Nephron (organoid): ENCODE measurements around the gene MTHFD1L.

Experiments used
- H3K27ac Mint-ChIP-seq, 3 experiments: 2 replicates each; pipeline ENCODE4 v1.8.0; 2020; ENCODE audit warnings: mixed read lengths in 3 of 3, mild to moderate bottlenecking in 2 of 3, moderate library complexity in 1 of 3
- H3K27me3 Mint-ChIP-seq: 2 replicates; pipeline ENCODE4 v1.8.0; 2021; ENCODE audit warnings: low read depth, mild to moderate bottlenecking, moderate library complexity, mixed read lengths
- H3K36me3 Mint-ChIP-seq: 2 replicates; pipeline ENCODE4 v1.8.0; 2020; ENCODE audit warnings: low read depth, mixed read lengths
- H3K4me1 Mint-ChIP-seq: 2 replicates; pipeline ENCODE4 v1.8.0; 2020; ENCODE audit warnings: mixed read lengths
- H3K4me3 Mint-ChIP-seq, 3 experiments: 2 replicates each; pipeline ENCODE4 v1.8.0; 2020; ENCODE audit warnings: mild to moderate bottlenecking in 3 of 3, mixed read lengths in 3 of 3, moderate library complexity in 2 of 3
- H3K9me3 Mint-ChIP-seq: 2 replicates; pipeline ENCODE4 v1.8.0; 2020; ENCODE audit warnings: mixed read lengths
- CTCF ChIP-seq, 3 experiments: fragments of 200-600 bp; sonication (generic); IDR thresholded peaks; one replicate each; pipeline ENCODE4 v1.5.0; 2021; ENCODE audit warnings: antibody characterized with exemption in 3 of 3; ENCODE audit not compliant: unreplicated experiment in 3 of 3

MTHFD1L gene

GRCh38 chr6:150831577-150831976 is 33.9 kb upstream of the MTHFD1L start:
- Mint-ChIP-seq H3K4me3 (no peak overlapping the region), H3K27me3 (no peaks in the 10 kb centered on the region), H3K4me1 (peaks cover 4% of the 10 kb centered on the region), H3K36me3 (peaks cover 58% of the 10 kb centered on the region), H3K9me3 (no peaks in the 10 kb centered on the region), H3K27ac (no peak overlapping the region)
- no peak for TF ChIP-seq CTCF (IDR thresholded peaks at IDR 0.05; ENCODE audit: unreplicated experiment in 3 of 3)

DNA sequence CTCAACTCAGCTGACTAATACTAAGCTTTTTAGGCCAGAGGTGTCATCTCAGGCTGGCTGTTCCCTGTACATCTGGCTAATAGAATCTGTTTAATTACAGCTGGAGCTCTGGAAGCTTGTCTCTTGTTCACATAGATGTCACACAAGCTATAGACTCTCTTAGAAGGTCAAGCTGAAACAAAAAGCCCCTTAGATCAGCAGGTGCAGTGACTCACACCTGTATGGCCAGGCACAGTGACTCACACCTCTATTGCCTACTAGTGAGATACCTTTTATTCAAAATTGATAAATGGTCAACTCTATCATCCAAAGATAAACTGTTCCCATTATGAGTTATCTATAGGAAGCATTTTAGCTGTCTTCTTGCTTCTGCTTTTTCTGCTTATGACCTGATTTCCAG is 29.9 kb upstream of the MTHFD1L start:
- H3K4me3 Mint-ChIP-seq = no peak overlapping the region
- H3K27me3 Mint-ChIP-seq = no peaks in the 10 kb centered on the region
- H3K36me3 Mint-ChIP-seq = peaks cover 57% of the 10 kb centered on the region
- no peak overlapping the region for H3K27ac Mint-ChIP-seq
- peaks cover 1% of the 10 kb centered on the region for H3K4me1 Mint-ChIP-seq
- H3K9me3 Mint-ChIP-seq = no peaks in the 10 kb centered on the region
- no peak for TF ChIP-seq CTCF (IDR thresholded peaks at IDR 0.05; ENCODE audit: unreplicated experiment in 3 of 3)

DNA sequence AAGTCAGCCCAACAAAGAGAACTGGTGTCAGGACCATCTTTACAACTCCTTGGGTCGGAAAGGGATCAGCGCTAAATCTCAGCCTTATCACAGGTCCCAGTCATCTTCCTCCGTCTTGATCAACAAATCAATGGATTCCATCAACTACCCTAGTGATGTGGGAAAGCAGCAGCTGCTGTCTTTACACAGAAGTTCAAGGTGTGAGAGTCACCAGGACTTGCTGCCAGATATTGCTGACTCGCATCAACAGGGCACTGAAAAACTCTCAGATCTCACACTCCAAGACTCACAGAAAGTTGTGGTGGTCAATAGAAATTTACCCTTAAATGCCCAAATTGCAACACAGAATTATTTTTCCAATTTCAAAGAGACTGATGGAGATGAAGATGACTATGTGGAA is 25.3 kb upstream of the MTHFD1L start:
- H3K4me1 Mint-ChIP-seq = no peaks in the 10 kb centered on the region
- H3K9me3 Mint-ChIP-seq = no peaks in the 10 kb centered on the region
- H3K4me3 Mint-ChIP-seq = no peak overlapping the region
- H3K27ac Mint-ChIP-seq = no peak overlapping the region
- no peak for TF ChIP-seq CTCF (IDR thresholded peaks at IDR 0.05; ENCODE audit: unreplicated experiment in 3 of 3)
- no peaks in the 10 kb centered on the region for H3K27me3 Mint-ChIP-seq
- peaks cover 43% of the 10 kb centered on the region for H3K36me3 Mint-ChIP-seq

DNA sequence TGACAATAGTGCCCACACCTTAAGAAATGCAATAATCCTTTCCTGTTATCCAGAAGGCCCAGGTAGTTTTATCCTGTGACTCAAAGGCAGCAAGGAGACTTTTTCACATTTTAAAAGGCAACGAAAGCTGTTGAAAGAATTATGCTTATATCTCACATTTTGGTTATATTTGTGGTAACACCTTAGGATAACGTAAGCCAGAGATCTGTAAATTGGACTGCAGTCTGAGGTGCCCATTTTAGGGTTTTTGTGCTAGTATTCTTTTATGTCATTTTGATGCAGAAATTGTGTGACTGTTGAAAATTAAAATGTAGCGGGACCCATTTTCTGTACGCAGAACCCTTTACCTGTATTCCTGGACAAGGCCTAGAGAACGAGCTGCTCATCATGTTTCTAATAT is 24.3 kb upstream of the MTHFD1L start:
- H3K9me3 Mint-ChIP-seq = no peaks in the 10 kb centered on the region
- H3K4me1 Mint-ChIP-seq = no peaks in the 10 kb centered on the region
- peaks cover 43% of the 10 kb centered on the region for H3K36me3 Mint-ChIP-seq
- no peak overlapping the region for H3K27ac Mint-ChIP-seq
- H3K4me3 Mint-ChIP-seq = no peak overlapping the region
- no peaks in the 10 kb centered on the region for H3K27me3 Mint-ChIP-seq
- no peak for TF ChIP-seq CTCF (IDR thresholded peaks at IDR 0.05; ENCODE audit: unreplicated experiment in 3 of 3)

- no peaks in the 10 kb centered on the region for H3K27me3 Mint-ChIP-seq
- H3K4me1 Mint-ChIP-seq = no peaks in the 10 kb centered on the region
- no peak for TF ChIP-seq CTCF (IDR thresholded peaks at IDR 0.05; ENCODE audit: unreplicated experiment in 3 of 3)
- peaks cover 43% of the 10 kb centered on the region for H3K36me3 Mint-ChIP-seq
- H3K4me3 Mint-ChIP-seq = no peak overlapping the region
- no peaks in the 10 kb centered on the region for H3K9me3 Mint-ChIP-seq
- H3K27ac Mint-ChIP-seq = no peak overlapping the region
Measured at GRCh38 chr6:150841697-150842096, 23.8 kb upstream of the MTHFD1L start.

GRCh38 chr6:150844371-150844770 is 21.1 kb upstream of the MTHFD1L start:
- no peak for TF ChIP-seq CTCF (IDR thresholded peaks at IDR 0.05; ENCODE audit: unreplicated experiment in 3 of 3)
- Mint-ChIP-seq H3K9me3 (no peaks in the 10 kb centered on the region), H3K27me3 (no peaks in the 10 kb centered on the region), H3K27ac (no peak overlapping the region), H3K4me3 (no peak overlapping the region), H3K36me3 (peaks cover 48% of the 10 kb centered on the region), H3K4me1 (no peaks in the 10 kb centered on the region)
